Coronary artery (tissue), 2 donors: ENCODE results near the gene ERN2.

ENCODE experiments used
- DNase-seq: peaks from one replicate; pipeline ENCODE4 v3.0.0-alpha.2; 2017; ENCODE audit warnings: low spot score
- H3K27ac ChIP-seq, 2 donors: fragments of 200-600 bp; sonication (generic); one replicate each; pipeline ENCODE4 v1.5.1; 2016 to 2019
- H3K4me3 ChIP-seq: fragments of 200-600 bp; sonication (generic); 2 replicates; pipeline ENCODE4 v1.5.1; 2016; ENCODE audit warnings: mild to moderate bottlenecking, moderate library complexity
- TF ChIP-seq, protein P1 (sequence below): fragments of 200-600 bp; sonication (generic); IDR thresholded peaks from one replicate; pipeline ENCODE4 v1.5.1; 2019; ENCODE audit warnings: antibody characterized with exemption

The ERN2 gene

GRCh38 chr16:23694265-23694643 lies 18.8 kb downstream of the ERN2 start:
- peak overlapping the region in 1 of 2 donors; percentile 11 for H3K27ac ChIP-seq
- DNase-seq, result no peak
- H3K4me3 ChIP-seq, result peak overlapping the region; percentile 60
- TF ChIP-seq, protein P1, sequence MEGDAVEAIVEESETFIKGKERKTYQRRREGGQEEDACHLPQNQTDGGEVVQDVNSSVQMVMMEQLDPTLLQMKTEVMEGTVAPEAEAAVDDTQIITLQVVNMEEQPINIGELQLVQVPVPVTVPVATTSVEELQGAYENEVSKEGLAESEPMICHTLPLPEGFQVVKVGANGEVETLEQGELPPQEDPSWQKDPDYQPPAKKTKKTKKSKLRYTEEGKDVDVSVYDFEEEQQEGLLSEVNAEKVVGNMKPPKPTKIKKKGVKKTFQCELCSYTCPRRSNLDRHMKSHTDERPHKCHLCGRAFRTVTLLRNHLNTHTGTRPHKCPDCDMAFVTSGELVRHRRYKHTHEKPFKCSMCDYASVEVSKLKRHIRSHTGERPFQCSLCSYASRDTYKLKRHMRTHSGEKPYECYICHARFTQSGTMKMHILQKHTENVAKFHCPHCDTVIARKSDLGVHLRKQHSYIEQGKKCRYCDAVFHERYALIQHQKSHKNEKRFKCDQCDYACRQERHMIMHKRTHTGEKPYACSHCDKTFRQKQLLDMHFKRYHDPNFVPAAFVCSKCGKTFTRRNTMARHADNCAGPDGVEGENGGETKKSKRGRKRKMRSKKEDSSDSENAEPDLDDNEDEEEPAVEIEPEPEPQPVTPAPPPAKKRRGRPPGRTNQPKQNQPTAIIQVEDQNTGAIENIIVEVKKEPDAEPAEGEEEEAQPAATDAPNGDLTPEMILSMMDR, result no peak

- Histone ChIP-seq H3K4me3 (no peak overlapping the region), H3K27ac (no peak overlapping the region)
- TF ChIP-seq, protein P1, result no peak
- DNase-seq, result no peak
Observed at GRCh38 chr16:23692190-23692837, 20.7 kb downstream of the ERN2 start.

DNA sequence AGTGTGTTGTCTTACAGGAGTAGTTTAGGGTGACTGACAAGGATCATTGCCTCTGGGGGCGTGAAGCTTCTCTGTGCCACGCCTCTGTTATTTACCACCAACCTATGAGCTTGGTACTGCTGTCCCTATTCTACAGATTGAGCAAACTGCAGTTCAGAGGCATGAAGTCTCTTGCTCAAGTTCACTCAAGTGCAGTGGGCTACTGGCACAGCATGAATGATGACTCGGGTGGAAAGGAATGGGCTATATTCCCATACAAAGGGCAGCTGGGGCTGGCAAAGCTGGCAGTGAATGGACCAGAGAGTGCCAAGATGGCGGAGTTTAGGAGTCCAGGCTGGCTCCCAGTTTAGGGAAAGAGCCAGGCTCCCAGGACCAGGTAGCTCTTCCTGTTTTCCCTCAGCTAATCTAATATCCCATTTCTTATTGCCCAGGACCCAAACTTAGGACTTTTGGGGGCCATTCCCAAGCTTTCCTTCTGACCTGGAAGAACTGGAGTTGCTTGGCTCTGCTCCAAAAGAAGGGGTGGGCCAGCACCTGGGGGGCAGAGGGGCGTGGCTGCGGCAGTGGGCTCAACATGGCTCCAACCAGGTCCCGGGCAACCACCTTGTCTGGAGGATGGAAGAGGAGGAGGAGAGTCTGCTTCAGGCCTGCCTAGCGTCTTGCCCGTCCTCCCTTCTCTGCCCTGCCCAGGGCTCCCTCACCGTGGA lies 21.4 kb downstream of the ERN2 start:
- Histone ChIP-seq H3K4me3 (no peak overlapping the region), H3K27ac (no peak overlapping the region)
- TF ChIP-seq, protein P1, result no peak
- no peak for DNase-seq

- DNase-seq, result no peak
- H3K27ac ChIP-seq, result no peak overlapping the region
- H3K4me3 ChIP-seq, result no peak overlapping the region
- TF ChIP-seq, protein P1, result no peak
Observed at GRCh38 chr16:23690771-23691482, 22.1 kb downstream of the ERN2 start.

GRCh38 chr16:23689442-23690187 lies 23.4 kb downstream of the ERN2 start:
- no peak for DNase-seq
- Histone ChIP-seq H3K27ac (no peak overlapping the region), H3K4me3 (no peak overlapping the region)
- TF ChIP-seq, protein P1, result no peak

DNA sequence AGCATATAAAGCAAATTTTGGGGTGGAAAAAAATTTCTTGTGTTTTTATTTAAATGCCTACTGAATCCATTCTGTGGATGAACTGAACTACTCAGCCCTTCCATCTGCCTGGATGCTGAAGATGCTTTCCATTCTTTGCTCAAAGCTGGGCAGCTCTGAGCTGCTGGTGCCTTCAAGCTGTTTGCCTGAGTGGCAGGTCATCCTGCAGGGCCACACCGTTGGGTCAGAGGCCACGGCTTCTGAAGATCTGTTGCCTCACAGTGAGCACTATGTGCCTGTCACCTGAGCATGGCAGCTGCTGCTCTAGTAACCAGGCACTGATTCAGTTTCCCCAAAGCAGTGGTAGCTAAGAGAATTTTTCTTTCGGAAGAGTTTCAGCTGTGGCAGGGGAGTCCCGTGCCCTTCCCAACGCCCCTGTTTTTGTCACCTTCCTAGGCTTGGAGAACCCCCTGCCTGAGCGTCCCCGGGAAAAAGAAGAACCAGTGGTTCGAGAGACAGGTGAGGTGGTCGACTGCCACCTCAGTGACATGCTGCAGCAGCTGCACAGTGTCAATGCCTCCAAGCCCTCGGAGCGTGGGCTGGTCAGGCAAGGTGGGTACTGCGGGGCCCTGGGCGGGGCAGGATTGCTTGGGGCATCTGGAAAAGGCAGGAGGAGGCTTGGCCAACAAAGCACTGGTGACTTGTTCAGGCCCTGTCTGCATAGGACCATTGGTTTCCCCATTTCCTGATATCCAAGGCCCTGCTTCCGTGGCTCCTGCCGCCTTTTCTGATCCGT lies 25.8 kb downstream of the ERN2 start:
- H3K27ac ChIP-seq, result no peak overlapping the region
- TF ChIP-seq, protein P1, result no peak
- DNase-seq, result no peak
- H3K4me3 ChIP-seq, result no peak overlapping the region
